GM23338 (cell line): ENCODE data around the gene PCDHGA8. TPM values are rescaled to one million over a fixed set of nuclear protein-coding genes. Genes with fewer than 3 reads are reported as not detected.
"Not testable (repeated sequence)": the region's sequence is repeated elsewhere in the genome, so short reads cannot be mapped to it uniquely, and the experiment has no call there.

ENCODE experiments used
- ATAC-seq: fragments of 200-7000 bp; cut with Tn5 transposase; 3 replicates; pipeline ENCODE4 v1.9.1; 2020
- DNase-seq: peaks from one replicate; pipeline ENCODE4 v3.0.0-alpha.2; 2015; ENCODE audit warnings: low spot score
- H2AFZ ChIP-seq: fragments of 200-600 bp; sonication (generic); 2 replicates; pipeline ENCODE4 v1.8.0; 2016; ENCODE audit warnings: antibody characterized with exemption, mild to moderate bottlenecking, moderate library complexity
- H3F3A ChIP-seq: fragments of 200-600 bp; sonication (generic); replicated peaks from 2 replicates; pipeline ENCODE4 v1.8.0; 2017; ENCODE audit warnings: antibody characterized with exemption, mixed run types, low read depth
- H3K27ac ChIP-seq: fragments of 200-600 bp; sonication (generic); 2 replicates; pipeline ENCODE4 v1.6.1; 2016; ENCODE audit warnings: low read depth
- H3K27me3 ChIP-seq: fragments of 200-600 bp; sonication (generic); 2 replicates; pipeline ENCODE4 v1.8.0; 2016; ENCODE audit warnings: mild to moderate bottlenecking, mixed run types, moderate library complexity; ENCODE audit not compliant: insufficient read depth
- H3K36me3 ChIP-seq: fragments of 200-600 bp; sonication (generic); 2 replicates; pipeline ENCODE4 v1.8.0; 2016; ENCODE audit warnings: mild to moderate bottlenecking; ENCODE audit not compliant: insufficient read depth
- H3K4me1 ChIP-seq: fragments of 200-600 bp; sonication (generic); 2 replicates; pipeline ENCODE4 v1.8.0; 2016; ENCODE audit warnings: mild to moderate bottlenecking, moderate library complexity; ENCODE audit not compliant: insufficient read depth
- H3K4me2 ChIP-seq: fragments of 200-600 bp; sonication (generic); 2 replicates; pipeline ENCODE4 v1.7.1; 2017; ENCODE audit warnings: mixed run types
- H3K4me3 ChIP-seq: fragments of 200-600 bp; sonication (generic); 2 replicates; pipeline ENCODE4 v1.6.1; 2016; ENCODE audit warnings: mixed run types
- H3K79me2 ChIP-seq: fragments of 200-600 bp; sonication (generic); replicated peaks from 2 replicates; pipeline ENCODE4 v1.8.0; 2017; ENCODE audit warnings: mild to moderate bottlenecking; ENCODE audit not compliant: insufficient read depth
- H3K9me2 ChIP-seq: fragments of 200-600 bp; sonication (generic); 2 replicates; pipeline ENCODE4 v1.8.0; 2017; ENCODE audit not compliant: insufficient read depth
- H4K20me1 ChIP-seq: fragments of 200-600 bp; sonication (generic); replicated peaks from 2 replicates; pipeline ENCODE4 v1.8.0; 2017; ENCODE audit warnings: mild to moderate bottlenecking; ENCODE audit not compliant: insufficient read depth
- H3K27ac Mint-ChIP-seq: 2 replicates; pipeline ENCODE4 v1.8.0; 2020; ENCODE audit warnings: inconsistent platforms, mild to moderate bottlenecking, moderate library complexity, mixed read lengths
- H3K27me3 Mint-ChIP-seq: 3 replicates; pipeline ENCODE4 v1.8.0; 2022; ENCODE audit warnings: low read depth, mild to moderate bottlenecking, moderate library complexity, mixed read lengths, inconsistent platforms; ENCODE audit not compliant: insufficient read depth, poor library complexity
- H3K36me3 Mint-ChIP-seq: 3 replicates; pipeline ENCODE4 v1.8.0; 2021; ENCODE audit warnings: low read depth, mild to moderate bottlenecking, inconsistent platforms, moderate library complexity, mixed read lengths
- H3K4me1 Mint-ChIP-seq: 3 replicates; pipeline ENCODE4 v1.8.0; 2020; ENCODE audit warnings: mild to moderate bottlenecking, inconsistent platforms, mixed read lengths
- H3K4me3 Mint-ChIP-seq: 3 replicates; pipeline ENCODE4 v1.8.0; 2021; ENCODE audit warnings: moderate library complexity, mild to moderate bottlenecking, inconsistent platforms, mixed read lengths
- H3K9me3 Mint-ChIP-seq: 3 replicates; pipeline ENCODE4 v1.8.0; 2020; ENCODE audit warnings: moderate library complexity, mild to moderate bottlenecking, inconsistent platforms, mixed read lengths
- CREB1 ChIP-seq: fragments of 250-450 bp; sonication (Bioruptor Pico); IDR thresholded peaks from 2 replicates; pipeline ENCODE4 v1.5.0; 2020; ENCODE audit warnings: low read depth, mild to moderate bottlenecking, moderate library complexity
- EZH2phosphoT487 ChIP-seq: fragments of 200-600 bp; sonication (generic); IDR thresholded peaks from one replicate; pipeline ENCODE4 v1.8.1; 2018; ENCODE audit warnings: antibody characterized with exemption; ENCODE audit not compliant: unreplicated experiment
- NANOG ChIP-seq: IDR thresholded peaks from 2 replicates; pipeline ENCODE4 v1.6.1; 2016; ENCODE audit warnings: antibody characterized with exemption, borderline replicate concordance
- ZNF114 ChIP-seq: fragments of 250-450 bp; sonication (Bioruptor Pico); IDR thresholded peaks from 2 replicates; pipeline ENCODE4 v1.5.0; 2020; ENCODE audit warnings: mild to moderate bottlenecking, moderate library complexity
- polyA plus RNA-seq: library from polyadenylated mRNA; unstranded; fragments of >200 nt; fragmentation: Nextera tagmentation; extraction: Ambion mirVana; gene quantifications from 2 replicates; pipeline ENCODE4 v1.2.1, GENCODE V29; 2016
- total RNA-seq: library from RNA; depleted of rRNA; stranded (reverse); fragments of >200 nt; shearing (Covaris generic); gene quantifications from 2 replicates; pipeline ENCODE4 v1.2.3, GENCODE V29; 2014
- TF ChIP-seq, protein P1 (sequence below), 2 experiments: fragments of 200-600 bp in 1 of 2; sonication (generic) in 1 of 2; conservative IDR thresholded peaks; 2 replicates each; pipeline versions ENCODE4 v1.5.1 to v1.6.1; 2016 to 2017; ENCODE audit warnings: antibody characterized with exemption in 2 of 2, low read depth in 2 of 2, mild to moderate bottlenecking in 2 of 2, moderate library complexity in 1 of 2
- TF ChIP-seq, protein P2 (sequence below): IDR thresholded peaks from one replicate; pipeline ENCODE4 v1.6.1; 2018; ENCODE audit warnings: antibody characterized with exemption; ENCODE audit not compliant: unreplicated experiment

Gene PCDHGA8
- total and polyA plus RNA-seq, 2 experiments from 2014 or later, result 1.1 to 5.3 TPM

DNA sequence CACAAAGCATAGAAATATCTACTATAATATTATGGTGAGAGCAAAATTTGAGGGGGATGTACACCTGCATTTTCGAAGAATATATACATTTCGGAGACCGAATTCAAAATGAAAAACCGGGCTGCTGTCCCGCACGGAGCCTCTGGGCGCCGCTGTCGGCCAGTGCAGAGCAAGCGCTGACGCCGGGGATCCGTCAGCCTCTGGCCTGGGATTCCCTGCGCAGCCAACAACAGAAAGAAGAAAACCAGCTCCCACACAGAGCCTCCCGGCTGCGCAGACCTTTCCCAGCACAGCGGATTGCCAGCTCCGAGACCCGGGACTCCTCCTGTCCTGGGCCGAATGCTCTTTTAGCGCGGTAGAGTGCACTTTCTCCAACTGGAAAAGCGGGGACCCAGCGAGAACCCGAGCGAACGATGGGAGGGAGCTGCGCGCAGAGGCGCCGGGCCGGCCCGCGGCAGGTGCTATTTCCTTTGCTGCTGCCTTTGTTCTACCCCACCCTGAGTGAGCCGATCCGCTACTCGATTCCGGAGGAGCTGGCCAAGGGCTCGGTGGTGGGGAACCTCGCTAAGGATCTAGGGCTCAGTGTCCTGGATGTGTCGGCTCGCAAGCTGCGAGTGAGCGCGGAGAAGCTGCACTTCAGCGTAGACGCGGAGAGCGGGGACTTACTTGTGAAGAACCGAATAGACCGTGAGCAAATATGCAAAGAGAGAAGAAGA, 15.5 kb downstream of the PCDHGA8 start, which contains the start of gene PCDHGB6:
Gene PCDHGB6 (plus strand): TSS at position 232 of the 716 bp plus-strand sequence. CDS start 182 bp downstream, at position 414.
- H3K4me2 ChIP-seq, result peak within 1 kb of the TSS; percentile 88
- H3K4me1 ChIP-seq, H4K20me1 ChIP-seq, H3K9me2 ChIP-seq, H3K27ac ChIP-seq, H3K4me1 Mint-ChIP-seq, H3K79me2 ChIP-seq, H3K27me3 ChIP-seq, H3F3A ChIP-seq, H3K27ac Mint-ChIP-seq, H3K36me3 ChIP-seq: not testable (repeated sequence)
- TF ChIP-seq CREB1 (CRISPR knock-in tag), result peak; percentile 67
- TF ChIP-seq, protein P1, sequence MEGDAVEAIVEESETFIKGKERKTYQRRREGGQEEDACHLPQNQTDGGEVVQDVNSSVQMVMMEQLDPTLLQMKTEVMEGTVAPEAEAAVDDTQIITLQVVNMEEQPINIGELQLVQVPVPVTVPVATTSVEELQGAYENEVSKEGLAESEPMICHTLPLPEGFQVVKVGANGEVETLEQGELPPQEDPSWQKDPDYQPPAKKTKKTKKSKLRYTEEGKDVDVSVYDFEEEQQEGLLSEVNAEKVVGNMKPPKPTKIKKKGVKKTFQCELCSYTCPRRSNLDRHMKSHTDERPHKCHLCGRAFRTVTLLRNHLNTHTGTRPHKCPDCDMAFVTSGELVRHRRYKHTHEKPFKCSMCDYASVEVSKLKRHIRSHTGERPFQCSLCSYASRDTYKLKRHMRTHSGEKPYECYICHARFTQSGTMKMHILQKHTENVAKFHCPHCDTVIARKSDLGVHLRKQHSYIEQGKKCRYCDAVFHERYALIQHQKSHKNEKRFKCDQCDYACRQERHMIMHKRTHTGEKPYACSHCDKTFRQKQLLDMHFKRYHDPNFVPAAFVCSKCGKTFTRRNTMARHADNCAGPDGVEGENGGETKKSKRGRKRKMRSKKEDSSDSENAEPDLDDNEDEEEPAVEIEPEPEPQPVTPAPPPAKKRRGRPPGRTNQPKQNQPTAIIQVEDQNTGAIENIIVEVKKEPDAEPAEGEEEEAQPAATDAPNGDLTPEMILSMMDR (conservative IDR thresholded peaks at IDR 0.05; ENCODE audit: low read depth in 2 of 2), result peak; percentile 81
- Mint-ChIP-seq H3K36me3 (peaks cover 34% of the 10 kb centered on the region), H3K27me3 (peaks cover 12% of the 10 kb centered on the region), H3K9me3 (peaks cover 30% of the 10 kb centered on the region), H3K4me3 (peak within 1 kb of the TSS; percentile 92)
- ATAC-seq, result peak; percentile 95
- peak; percentile 89 for DNase-seq
- peak within 1 kb of the TSS; percentile 84 for H2AFZ ChIP-seq
- H3K4me3 ChIP-seq, result peak within 1 kb of the TSS; percentile 86

DNA sequence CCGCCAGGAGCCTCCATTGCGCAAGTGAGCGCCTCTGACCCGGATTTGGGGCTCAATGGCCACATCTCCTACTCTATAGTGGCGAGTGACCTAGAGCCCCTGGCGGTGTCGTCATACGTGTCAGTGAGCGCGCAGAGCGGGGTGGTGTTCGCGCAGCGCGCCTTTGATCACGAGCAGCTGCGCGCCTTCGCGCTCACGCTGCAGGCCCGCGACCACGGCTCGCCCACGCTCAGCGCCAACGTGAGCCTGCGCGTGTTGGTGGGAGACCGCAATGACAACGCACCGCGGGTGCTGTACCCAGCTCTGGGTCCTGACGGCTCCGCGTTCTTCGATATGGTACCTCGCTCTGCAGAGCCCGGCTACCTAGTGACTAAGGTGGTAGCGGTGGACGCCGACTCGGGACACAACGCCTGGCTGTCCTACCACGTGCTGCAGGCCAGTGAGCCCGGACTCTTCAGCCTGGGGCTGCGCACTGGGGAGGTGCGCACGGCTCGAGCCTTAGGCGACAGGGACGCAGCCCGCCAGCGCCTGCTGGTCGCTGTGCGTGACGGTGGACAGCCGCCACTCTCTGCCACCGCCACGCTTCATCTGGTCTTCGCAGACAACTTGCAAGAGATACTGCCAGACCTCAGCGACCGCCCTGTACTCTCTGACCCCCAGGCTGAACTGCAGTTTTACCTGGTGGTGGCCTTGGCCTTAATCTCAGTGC, 17.3 kb downstream of the PCDHGA8 start:
- no peak overlapping the region for H3K4me2 ChIP-seq
- peaks cover 39% of the 10 kb centered on the region for H3K36me3 Mint-ChIP-seq
- no peak overlapping the region for H3K27ac Mint-ChIP-seq
- 0 out of 2 replicates have a peak, but pooled peaks cover 4% of the 10 kb centered on the region for H3K79me2 ChIP-seq
- H3K4me3 ChIP-seq, result no peak overlapping the region
- peaks cover 8% of the 10 kb centered on the region for H3K4me1 Mint-ChIP-seq
- peaks cover 37% of the 10 kb centered on the region for H3K9me3 Mint-ChIP-seq
- H3F3A ChIP-seq, result no peaks in the 10 kb centered on the region
- H3K36me3 ChIP-seq, result no peaks in the 10 kb centered on the region
- no peaks in the 10 kb centered on the region for H3K9me2 ChIP-seq
- ATAC-seq (no peak), DNase-seq (no peak)
- H3K27me3 Mint-ChIP-seq, result peaks cover 15% of the 10 kb centered on the region
- no peak overlapping the region for H2AFZ ChIP-seq
- peak overlapping the region; percentile 28; the same call in 1 of the 3 replicates for H3K4me3 Mint-ChIP-seq
- TF ChIP-seq ZNF114 (CRISPR knock-in tag) (no peak), EZH2phosphoT487 (no peak), NANOG (no peak)
- TF ChIP-seq, protein P2, sequence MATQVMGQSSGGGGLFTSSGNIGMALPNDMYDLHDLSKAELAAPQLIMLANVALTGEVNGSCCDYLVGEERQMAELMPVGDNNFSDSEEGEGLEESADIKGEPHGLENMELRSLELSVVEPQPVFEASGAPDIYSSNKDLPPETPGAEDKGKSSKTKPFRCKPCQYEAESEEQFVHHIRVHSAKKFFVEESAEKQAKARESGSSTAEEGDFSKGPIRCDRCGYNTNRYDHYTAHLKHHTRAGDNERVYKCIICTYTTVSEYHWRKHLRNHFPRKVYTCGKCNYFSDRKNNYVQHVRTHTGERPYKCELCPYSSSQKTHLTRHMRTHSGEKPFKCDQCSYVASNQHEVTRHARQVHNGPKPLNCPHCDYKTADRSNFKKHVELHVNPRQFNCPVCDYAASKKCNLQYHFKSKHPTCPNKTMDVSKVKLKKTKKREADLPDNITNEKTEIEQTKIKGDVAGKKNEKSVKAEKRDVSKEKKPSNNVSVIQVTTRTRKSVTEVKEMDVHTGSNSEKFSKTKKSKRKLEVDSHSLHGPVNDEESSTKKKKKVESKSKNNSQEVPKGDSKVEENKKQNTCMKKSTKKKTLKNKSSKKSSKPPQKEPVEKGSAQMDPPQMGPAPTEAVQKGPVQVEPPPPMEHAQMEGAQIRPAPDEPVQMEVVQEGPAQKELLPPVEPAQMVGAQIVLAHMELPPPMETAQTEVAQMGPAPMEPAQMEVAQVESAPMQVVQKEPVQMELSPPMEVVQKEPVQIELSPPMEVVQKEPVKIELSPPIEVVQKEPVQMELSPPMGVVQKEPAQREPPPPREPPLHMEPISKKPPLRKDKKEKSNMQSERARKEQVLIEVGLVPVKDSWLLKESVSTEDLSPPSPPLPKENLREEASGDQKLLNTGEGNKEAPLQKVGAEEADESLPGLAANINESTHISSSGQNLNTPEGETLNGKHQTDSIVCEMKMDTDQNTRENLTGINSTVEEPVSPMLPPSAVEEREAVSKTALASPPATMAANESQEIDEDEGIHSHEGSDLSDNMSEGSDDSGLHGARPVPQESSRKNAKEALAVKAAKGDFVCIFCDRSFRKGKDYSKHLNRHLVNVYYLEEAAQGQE, result no peak
- H3K27ac ChIP-seq, result no peak overlapping the region
- H3K27me3 ChIP-seq, result peaks cover 8% of the 10 kb centered on the region
- H3K4me1 ChIP-seq, result peaks cover 5% of the 10 kb centered on the region
- H4K20me1 ChIP-seq, result peaks cover 7% of the 10 kb centered on the region; the same call in 1 of the 2 replicates
